Liver (tissue), 9 donors: Measurements from ENCODE around the gene EXOC5. TPM values are rescaled to one million over a fixed set of nuclear protein-coding genes. Genes with fewer than 3 reads are reported as not detected.

ENCODE experiments used
- DNase-seq: peaks from one replicate; pipeline ENCODE4 v3.0.0-alpha.2; 2017; ENCODE audit warnings: low spot score
- H3K27ac ChIP-seq, 2 donors: one replicate each; pipeline ENCODE4 v1.7.0; 2013; ENCODE audit warnings: inconsistent platforms in 2 of 2, low read length in 2 of 2, control low read depth in 1 of 2, low read depth in 1 of 2, mild to moderate bottlenecking in 1 of 2
- H3K27me3 ChIP-seq, 4 donors: one replicate each; pipeline versions ENCODE4 v1.6.1 to v1.7.0; 2013; ENCODE audit warnings: low read length in 3 of 4, inconsistent platforms in 1 of 4, mild to moderate bottlenecking in 1 of 4, moderate library complexity in 1 of 4; ENCODE audit not compliant: control insufficient read depth in 4 of 4, insufficient read depth in 4 of 4
- H3K36me3 ChIP-seq, 4 donors: one replicate each; pipeline versions ENCODE4 v1.6.1 to v1.7.0; 2013; ENCODE audit warnings: low read length in 3 of 4, mild to moderate bottlenecking in 3 of 4, low read depth in 1 of 4, moderate library complexity in 1 of 4; ENCODE audit not compliant: control insufficient read depth in 4 of 4, insufficient read depth in 3 of 4
- H3K4me1 ChIP-seq, 4 donors: one replicate each; pipeline versions ENCODE4 v1.6.1 to v1.7.0; 2013; ENCODE audit warnings: low read length in 3 of 4, mild to moderate bottlenecking in 3 of 4, moderate library complexity in 1 of 4; ENCODE audit not compliant: control insufficient read depth in 4 of 4, insufficient read depth in 4 of 4
- H3K4me3 ChIP-seq, 3 donors: one replicate each; pipeline versions ENCODE4 v1.6.1 to v1.7.0; 2013; ENCODE audit warnings: low read length in 3 of 3, control low read depth in 1 of 3, low read depth in 1 of 3, mild to moderate bottlenecking in 1 of 3
- H3K9ac ChIP-seq, 2 donors: one replicate each; pipeline ENCODE4 v1.7.0; 2013; ENCODE audit warnings: low read length in 2 of 2, mild to moderate bottlenecking in 2 of 2, moderate library complexity in 2 of 2, control low read depth in 1 of 2, low read depth in 1 of 2
- H3K9me3 ChIP-seq, 4 donors: one replicate each; pipeline versions ENCODE4 v1.6.1 to v1.7.0; 2013; ENCODE audit warnings: low read length in 3 of 4; ENCODE audit not compliant: control insufficient read depth in 4 of 4
- EGR1 ChIP-seq, 2 donors: IDR thresholded peaks; 2 replicates each; pipeline ENCODE4 v1.6.1; 2016 to 2018; ENCODE audit warnings: antibody characterized with exemption in 2 of 2, low read depth in 2 of 2
- FOXA1 ChIP-seq: IDR thresholded peaks from 2 replicates; pipeline ENCODE4 v1.6.1; 2016; ENCODE audit warnings: antibody characterized with exemption
- GABPA ChIP-seq, 2 donors: IDR thresholded peaks in 1 of 2; conservative IDR thresholded peaks in 1 of 2; 2 replicates each; pipeline ENCODE4 v1.6.1; 2016; ENCODE audit warnings: antibody characterized with exemption in 2 of 2, mild to moderate bottlenecking in 1 of 2, moderate library complexity in 1 of 2
- HNF4A ChIP-seq, 2 donors: conservative IDR thresholded peaks; 2 replicates each; pipeline ENCODE4 v1.6.1; 2016; ENCODE audit warnings: antibody characterized with exemption in 2 of 2, mild to moderate bottlenecking in 2 of 2
- HNF4G ChIP-seq: IDR thresholded peaks from 2 replicates; pipeline ENCODE4 v1.6.1; 2016; ENCODE audit warnings: antibody characterized with exemption
- JUND ChIP-seq, 2 donors: IDR thresholded peaks; 2 replicates each; pipeline ENCODE4 v1.6.1; 2016; ENCODE audit warnings: antibody characterized with exemption in 2 of 2
- RAD21 ChIP-seq, 2 donors: IDR thresholded peaks; 2 replicates each; pipeline ENCODE4 v1.6.1; 2016; ENCODE audit warnings: antibody characterized with exemption in 2 of 2, mild to moderate bottlenecking in 2 of 2
- RXRA ChIP-seq, 2 donors: IDR thresholded peaks; 2 replicates each; pipeline ENCODE4 v1.6.1; 2017 to 2018; ENCODE audit warnings: antibody characterized with exemption in 2 of 2, mild to moderate bottlenecking in 1 of 2
- SP1 ChIP-seq: IDR thresholded peaks from 2 replicates; pipeline ENCODE4 v1.6.1; 2018; ENCODE audit warnings: antibody characterized with exemption, mild to moderate bottlenecking
- TAF1 ChIP-seq: conservative IDR thresholded peaks from 2 replicates; pipeline ENCODE4 v1.6.1; 2016; ENCODE audit warnings: antibody characterized with exemption, mild to moderate bottlenecking
- WGBS: extraction: QIAGEN DNeasy Blood & Tissue Kit; methylation state at CpG from one replicate; pipeline ENCODE4 v1.1.7; 2013; 5-methylcytosine and 5-hydroxymethylcytosine counted together
- polyA plus RNA-seq, 2 donors: library from polyadenylated mRNA; stranded (reverse) in 1 of 2; unstranded in 1 of 2; fragments of 200-250 nt in 1 of 2; fragments of >200 nt in 1 of 2; fragmentation: Nextera tagmentation in 1 of 2; extraction: Ambion mirVana in 1 of 2; gene quantifications; one replicate each; pipeline versions ENCODE4 v1.2.1 to v1.2.3, GENCODE V29; 2013 to 2015
- total RNA-seq, 2 donors: library from RNA; depleted of rRNA; stranded (reverse); fragments of >200 nt; gene quantifications; one replicate each; pipeline ENCODE4 v1.2.3, GENCODE V29; 2014
- TF ChIP-seq, protein P1 (sequence below): IDR thresholded peaks from 2 replicates; pipeline ENCODE4 v1.6.1; 2016; ENCODE audit warnings: antibody characterized with exemption, mild to moderate bottlenecking
- TF ChIP-seq, protein P2 (sequence below): IDR thresholded peaks from 2 replicates; pipeline ENCODE4 v1.6.1; 2016; ENCODE audit warnings: antibody characterized with exemption
- donor health status: healthy.
- donor health status: healthy.
- donor health status: healthy.
- donor health status: healthy.
- donor health status: healthy.

The EXOC5 gene
- total and polyA plus RNA-seq, 4 donors = 7.9 to 28.9 (median 20.8) TPM

DNA sequence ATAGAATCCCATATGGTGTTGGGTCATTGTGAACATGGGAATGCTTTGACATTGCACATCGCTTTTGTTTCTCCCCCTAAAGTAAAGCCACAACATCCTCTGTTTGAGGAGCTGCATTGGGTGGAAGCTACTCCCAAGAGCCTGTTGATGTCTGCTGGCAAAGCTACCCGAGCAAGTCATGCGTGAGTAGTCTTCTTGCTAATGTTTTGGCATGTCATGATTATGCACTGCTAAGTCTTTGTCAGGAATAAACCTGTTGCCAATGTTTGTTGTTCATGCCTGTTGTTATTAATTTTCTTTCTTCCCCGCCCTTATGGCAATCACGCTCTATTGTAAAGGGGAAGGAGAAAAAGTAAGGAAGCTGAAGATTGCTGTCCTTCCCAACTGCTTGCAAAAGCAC is 97.3 kb downstream of the EXOC5 start:
- H3K27ac ChIP-seq = no peak overlapping the region
- 92% methylated on average over 5 of the region's 5 CpGs for WGBS
- H3K36me3 ChIP-seq = no peaks in the 10 kb centered on the region
- no peaks in the 10 kb centered on the region for H3K9me3 ChIP-seq
- no peaks in the 10 kb centered on the region for H3K4me1 ChIP-seq
- H3K27me3 ChIP-seq = peaks cover 0 to 5% (median 0%) of the 10 kb centered on the region in 4 donors
- TF ChIP-seq RAD21 (IDR thresholded peaks at IDR 0.05) = no peak
- TF ChIP-seq RXRA (IDR thresholded peaks at IDR 0.05) = no peak
- TF ChIP-seq, protein P1, sequence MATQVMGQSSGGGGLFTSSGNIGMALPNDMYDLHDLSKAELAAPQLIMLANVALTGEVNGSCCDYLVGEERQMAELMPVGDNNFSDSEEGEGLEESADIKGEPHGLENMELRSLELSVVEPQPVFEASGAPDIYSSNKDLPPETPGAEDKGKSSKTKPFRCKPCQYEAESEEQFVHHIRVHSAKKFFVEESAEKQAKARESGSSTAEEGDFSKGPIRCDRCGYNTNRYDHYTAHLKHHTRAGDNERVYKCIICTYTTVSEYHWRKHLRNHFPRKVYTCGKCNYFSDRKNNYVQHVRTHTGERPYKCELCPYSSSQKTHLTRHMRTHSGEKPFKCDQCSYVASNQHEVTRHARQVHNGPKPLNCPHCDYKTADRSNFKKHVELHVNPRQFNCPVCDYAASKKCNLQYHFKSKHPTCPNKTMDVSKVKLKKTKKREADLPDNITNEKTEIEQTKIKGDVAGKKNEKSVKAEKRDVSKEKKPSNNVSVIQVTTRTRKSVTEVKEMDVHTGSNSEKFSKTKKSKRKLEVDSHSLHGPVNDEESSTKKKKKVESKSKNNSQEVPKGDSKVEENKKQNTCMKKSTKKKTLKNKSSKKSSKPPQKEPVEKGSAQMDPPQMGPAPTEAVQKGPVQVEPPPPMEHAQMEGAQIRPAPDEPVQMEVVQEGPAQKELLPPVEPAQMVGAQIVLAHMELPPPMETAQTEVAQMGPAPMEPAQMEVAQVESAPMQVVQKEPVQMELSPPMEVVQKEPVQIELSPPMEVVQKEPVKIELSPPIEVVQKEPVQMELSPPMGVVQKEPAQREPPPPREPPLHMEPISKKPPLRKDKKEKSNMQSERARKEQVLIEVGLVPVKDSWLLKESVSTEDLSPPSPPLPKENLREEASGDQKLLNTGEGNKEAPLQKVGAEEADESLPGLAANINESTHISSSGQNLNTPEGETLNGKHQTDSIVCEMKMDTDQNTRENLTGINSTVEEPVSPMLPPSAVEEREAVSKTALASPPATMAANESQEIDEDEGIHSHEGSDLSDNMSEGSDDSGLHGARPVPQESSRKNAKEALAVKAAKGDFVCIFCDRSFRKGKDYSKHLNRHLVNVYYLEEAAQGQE = no peak
- no peak for TF ChIP-seq JUND (IDR thresholded peaks at IDR 0.05)
- no peak for TF ChIP-seq HNF4G
- TF ChIP-seq EGR1 (IDR thresholded peaks at IDR 0.05; ENCODE audit: low read depth in 2 of 2) = no peak
- TF ChIP-seq, protein P2, sequence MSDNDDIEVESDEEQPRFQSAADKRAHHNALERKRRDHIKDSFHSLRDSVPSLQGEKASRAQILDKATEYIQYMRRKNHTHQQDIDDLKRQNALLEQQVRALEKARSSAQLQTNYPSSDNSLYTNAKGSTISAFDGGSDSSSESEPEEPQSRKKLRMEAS = no peak
- no peak for TF ChIP-seq TAF1
- TF ChIP-seq GABPA (IDR thresholded peaks at IDR 0.05 in 1 of 2, conservative IDR thresholded peaks at IDR 0.05 in 1 of 2) = no peak
- TF ChIP-seq HNF4A (conservative IDR thresholded peaks at IDR 0.05) = no peak
- H3K9ac ChIP-seq = no peak overlapping the region
- no peak overlapping the region for H3K4me3 ChIP-seq
- no peak for DNase-seq

DNA sequence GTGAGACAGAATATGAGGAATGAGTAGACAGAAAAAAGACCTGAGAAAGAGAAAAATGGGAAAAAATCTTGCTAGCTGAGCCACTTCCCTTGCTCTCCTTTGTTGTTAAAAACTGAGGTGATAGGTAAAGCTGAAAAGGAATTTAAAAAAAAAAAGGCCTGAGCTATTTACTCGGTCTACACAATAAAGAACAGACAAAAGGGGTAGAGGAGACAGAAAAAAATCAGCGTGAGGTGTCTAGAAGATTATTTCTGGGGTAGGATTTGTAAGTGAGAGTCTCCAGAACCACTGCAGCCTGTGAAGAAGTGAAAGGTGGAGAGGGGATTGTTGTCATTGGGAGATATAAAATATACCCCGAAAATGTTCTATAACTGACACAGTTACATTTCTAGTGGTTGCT is 98.8 kb downstream of the EXOC5 start:
- WGBS = 73% methylated on average over 3 of the region's 3 CpGs
- H3K36me3 ChIP-seq = no peaks in the 10 kb centered on the region
- TF ChIP-seq, protein P2 = no peak
- TF ChIP-seq, protein P1 = no peak
- TF ChIP-seq FOXA1 = no peak
- no peak for TF ChIP-seq SP1
- no peak for TF ChIP-seq RAD21 (IDR thresholded peaks at IDR 0.05)
- TF ChIP-seq TAF1 = no peak
- no peak for TF ChIP-seq GABPA (IDR thresholded peaks at IDR 0.05 in 1 of 2, conservative IDR thresholded peaks at IDR 0.05 in 1 of 2)

More for the DNA sequence above, 98.8 kb downstream of the EXOC5 start:
- no peak for DNase-seq
- Histone ChIP-seq H3K4me3 (no peak overlapping the region), H3K27me3 (peaks cover 0 to 5% (median 0%) of the 10 kb centered on the region in 4 donors), H3K27ac (no peak overlapping the region), H3K4me1 (no peaks in the 10 kb centered on the region), H3K9ac (no peak overlapping the region), H3K9me3 (no peaks in the 10 kb centered on the region)
